ENCODE results near the gene SCN3B. TPM values are rescaled to one million over a fixed set of nuclear protein-coding genes. Genes with fewer than 3 reads are reported as not detected.

SCN3B gene
- total and polyA plus RNA-seq, 2 donors (not counting 1 experiment from before 2014, with no cell fraction given): under 0.01 to 0.03 TPM

DNA sequence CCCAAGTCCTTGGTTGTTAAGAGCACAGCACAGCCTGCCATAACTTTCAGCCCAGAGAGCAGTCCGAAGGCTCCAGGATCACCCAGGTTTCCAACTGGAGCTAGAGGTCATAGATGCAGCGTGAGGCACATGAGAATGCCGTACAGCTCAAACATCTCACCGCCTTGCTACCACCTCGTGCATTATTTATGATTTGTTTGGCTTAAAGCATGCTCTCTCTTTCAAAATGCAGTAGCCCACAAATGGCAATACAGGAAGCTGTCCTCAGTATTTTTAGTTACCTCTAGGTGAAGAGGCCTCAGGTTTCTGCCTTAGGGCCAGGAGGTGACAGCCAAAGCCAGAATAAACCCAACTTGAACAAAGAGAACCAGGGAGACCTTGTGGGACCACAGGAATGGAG is 14.4 kb downstream of the SCN3B start:
- Histone ChIP-seq H3K36me3 (ENCODE audit: control insufficient read depth, insufficient read depth, low read length) (no peaks in the 10 kb centered on the region), H3K4me3 (replicated peaks in 1 of 4; ENCODE audit: control extremely low read depth in 1 of 4, insufficient read depth in 1 of 4, low read depth in 3 of 4, low read length in 4 of 4) (no peak overlapping the region), H3K27me3 (ENCODE audit: control insufficient read depth, insufficient read depth, low read length) (peaks cover 3% of the 10 kb centered on the region), H3K4me1 (ENCODE audit: control insufficient read depth, extremely low read depth, insufficient read depth, low read length) (no peaks in the 10 kb centered on the region), H3K9me3 (ENCODE audit: control insufficient read depth, insufficient read depth, low read depth, low read length) (no peaks in the 10 kb centered on the region), H3K27ac (ENCODE audit: insufficient read depth, low read length) (no peak overlapping the region), H3K79me2 (ENCODE audit: control insufficient read depth, insufficient read depth, low read length) (no peaks in the 10 kb centered on the region), H3K4me2 (ENCODE audit: extremely low read depth, insufficient read depth, low read length) (no peak overlapping the region), H4K20me1 (ENCODE audit: control insufficient read depth, extremely low read depth, insufficient read depth, low read length) (no peaks in the 10 kb centered on the region), H2AFZ (ENCODE audit: low read length) (no peak overlapping the region), H3K9ac (ENCODE audit: insufficient read depth, low read length) (no peak overlapping the region)
- no peak for DNase-seq (ENCODE audit: low read depth in 2 of 2)
- no peak for TF ChIP-seq EZH2 (IDR thresholded peaks at IDR 0.05; ENCODE audit: low read length, missing control alignments)
- TF ChIP-seq, protein P1, sequence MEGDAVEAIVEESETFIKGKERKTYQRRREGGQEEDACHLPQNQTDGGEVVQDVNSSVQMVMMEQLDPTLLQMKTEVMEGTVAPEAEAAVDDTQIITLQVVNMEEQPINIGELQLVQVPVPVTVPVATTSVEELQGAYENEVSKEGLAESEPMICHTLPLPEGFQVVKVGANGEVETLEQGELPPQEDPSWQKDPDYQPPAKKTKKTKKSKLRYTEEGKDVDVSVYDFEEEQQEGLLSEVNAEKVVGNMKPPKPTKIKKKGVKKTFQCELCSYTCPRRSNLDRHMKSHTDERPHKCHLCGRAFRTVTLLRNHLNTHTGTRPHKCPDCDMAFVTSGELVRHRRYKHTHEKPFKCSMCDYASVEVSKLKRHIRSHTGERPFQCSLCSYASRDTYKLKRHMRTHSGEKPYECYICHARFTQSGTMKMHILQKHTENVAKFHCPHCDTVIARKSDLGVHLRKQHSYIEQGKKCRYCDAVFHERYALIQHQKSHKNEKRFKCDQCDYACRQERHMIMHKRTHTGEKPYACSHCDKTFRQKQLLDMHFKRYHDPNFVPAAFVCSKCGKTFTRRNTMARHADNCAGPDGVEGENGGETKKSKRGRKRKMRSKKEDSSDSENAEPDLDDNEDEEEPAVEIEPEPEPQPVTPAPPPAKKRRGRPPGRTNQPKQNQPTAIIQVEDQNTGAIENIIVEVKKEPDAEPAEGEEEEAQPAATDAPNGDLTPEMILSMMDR (conservative IDR thresholded peaks at IDR 0.05 in 1 of 2, IDR thresholded peaks at IDR 0.05 in 1 of 2; ENCODE audit: low read depth in 1 of 2, low read length in 2 of 2): no peak

DNA sequence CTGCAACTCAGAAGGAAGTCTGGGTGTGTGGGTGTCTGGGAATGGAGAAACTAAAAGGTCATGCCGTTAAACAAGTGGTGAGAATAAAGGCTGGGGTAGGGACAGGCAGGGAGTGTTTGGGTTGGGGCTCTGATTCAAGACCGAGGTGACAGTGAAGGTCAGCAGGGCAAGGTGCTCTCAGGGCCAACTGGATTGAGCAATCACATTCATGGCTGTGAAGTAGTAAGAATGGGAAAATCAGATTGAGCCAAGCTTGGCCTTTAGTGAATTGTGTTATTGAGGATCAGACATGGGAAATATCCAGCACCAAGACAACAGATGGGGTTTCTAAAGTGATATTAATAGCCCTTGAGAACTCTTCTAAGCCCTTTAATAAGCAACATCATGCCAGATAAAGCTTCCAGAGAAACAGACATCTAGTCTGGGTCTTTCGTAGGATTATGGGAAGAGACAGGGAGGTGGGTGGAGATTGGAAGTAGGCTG is 24.3 kb downstream of the SCN3B start:
- H3K9ac ChIP-seq (ENCODE audit: insufficient read depth, low read length): no peak overlapping the region
- no peak for TF ChIP-seq EZH2 (IDR thresholded peaks at IDR 0.05; ENCODE audit: low read length, missing control alignments)
- TF ChIP-seq, protein P1 (conservative IDR thresholded peaks at IDR 0.05 in 1 of 2, IDR thresholded peaks at IDR 0.05 in 1 of 2; ENCODE audit: low read depth in 1 of 2, low read length in 2 of 2): no peak
- H2AFZ ChIP-seq (ENCODE audit: low read length): no peak overlapping the region
- no peaks in the 10 kb centered on the region for H3K36me3 ChIP-seq (ENCODE audit: control insufficient read depth, insufficient read depth, low read length)
- no peaks in the 10 kb centered on the region for H3K79me2 ChIP-seq (ENCODE audit: control insufficient read depth, insufficient read depth, low read length)
- H3K27me3 ChIP-seq (ENCODE audit: control insufficient read depth, insufficient read depth, low read length): peaks cover 4% of the 10 kb centered on the region
- no peak overlapping the region for H3K4me3 ChIP-seq (replicated peaks in 1 of 4; ENCODE audit: control extremely low read depth in 1 of 4, insufficient read depth in 1 of 4, low read depth in 3 of 4, low read length in 4 of 4)
- no peak overlapping the region for H3K27ac ChIP-seq (ENCODE audit: insufficient read depth, low read length)
- H3K9me3 ChIP-seq (ENCODE audit: control insufficient read depth, insufficient read depth, low read depth, low read length): no peaks in the 10 kb centered on the region
- DNase-seq (ENCODE audit: low read depth in 2 of 2): no peak
- no peak overlapping the region for H3K4me2 ChIP-seq (ENCODE audit: extremely low read depth, insufficient read depth, low read length)
- H4K20me1 ChIP-seq (ENCODE audit: control insufficient read depth, extremely low read depth, insufficient read depth, low read length): no peaks in the 10 kb centered on the region
- H3K4me1 ChIP-seq (ENCODE audit: control insufficient read depth, extremely low read depth, insufficient read depth, low read length): no peaks in the 10 kb centered on the region

DNA sequence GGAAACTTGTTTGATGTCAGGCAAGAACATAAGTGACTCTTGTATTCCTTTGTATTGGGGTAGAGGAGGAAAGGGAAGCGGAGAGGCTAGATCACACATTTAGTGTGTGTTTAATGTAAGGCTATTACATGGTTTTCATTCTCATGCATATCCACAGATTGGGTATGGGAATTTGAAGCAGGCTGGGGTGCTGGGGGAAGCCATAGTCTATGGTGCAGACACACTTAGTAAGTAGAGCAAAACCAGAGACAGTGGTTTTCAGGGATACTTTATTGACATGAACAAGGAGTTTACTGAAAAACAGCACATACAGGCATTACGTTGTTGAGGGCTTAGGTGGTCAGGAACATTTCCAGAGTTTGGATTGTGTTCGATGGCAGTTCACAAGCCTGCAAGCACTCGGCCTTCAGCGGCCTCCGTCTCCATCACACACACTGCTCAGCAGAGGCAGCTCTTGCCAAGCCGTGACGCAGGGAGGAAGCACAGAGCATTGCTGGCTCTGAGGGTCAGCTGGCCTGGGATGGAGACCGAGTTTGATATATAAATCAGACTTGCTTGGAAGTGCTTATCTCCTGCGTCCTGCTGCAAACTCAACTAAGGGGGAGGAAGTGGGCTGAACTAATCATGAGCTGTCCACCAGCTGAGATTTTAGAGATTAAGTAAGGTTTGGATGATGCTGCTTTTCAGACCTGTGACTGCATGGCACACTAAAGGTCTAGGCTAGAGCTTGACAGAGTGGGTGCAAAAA is 25.3 kb downstream of the SCN3B start:
- H3K79me2 ChIP-seq (ENCODE audit: control insufficient read depth, insufficient read depth, low read length): no peaks in the 10 kb centered on the region
- peak overlapping the region; percentile 8 for H3K27ac ChIP-seq (ENCODE audit: insufficient read depth, low read length)
- H3K4me2 ChIP-seq (ENCODE audit: extremely low read depth, insufficient read depth, low read length): peak overlapping the region; percentile 44
- TF ChIP-seq, protein P1 (conservative IDR thresholded peaks at IDR 0.05 in 1 of 2, IDR thresholded peaks at IDR 0.05 in 1 of 2; ENCODE audit: low read depth in 1 of 2, low read length in 2 of 2): no peak
- TF ChIP-seq EZH2 (IDR thresholded peaks at IDR 0.05; ENCODE audit: low read length, missing control alignments): no peak
- H2AFZ ChIP-seq (ENCODE audit: low read length): peak overlapping the region; percentile 49
- no peak overlapping the region for H3K9ac ChIP-seq (ENCODE audit: insufficient read depth, low read length)
- no peaks in the 10 kb centered on the region for H3K36me3 ChIP-seq (ENCODE audit: control insufficient read depth, insufficient read depth, low read length)
- H3K9me3 ChIP-seq (ENCODE audit: control insufficient read depth, insufficient read depth, low read depth, low read length): no peaks in the 10 kb centered on the region
- no peaks in the 10 kb centered on the region for H4K20me1 ChIP-seq (ENCODE audit: control insufficient read depth, extremely low read depth, insufficient read depth, low read length)
- DNase-seq (ENCODE audit: low read depth in 2 of 2): peak; percentile 47 to 72
- H3K27me3 ChIP-seq (ENCODE audit: control insufficient read depth, insufficient read depth, low read length): peaks cover 3% of the 10 kb centered on the region
- no peaks in the 10 kb centered on the region for H3K4me1 ChIP-seq (ENCODE audit: control insufficient read depth, extremely low read depth, insufficient read depth, low read length)
- H3K4me3 ChIP-seq (replicated peaks in 1 of 4; ENCODE audit: control extremely low read depth in 1 of 4, insufficient read depth in 1 of 4, low read depth in 3 of 4, low read length in 4 of 4): no peak overlapping the region
